NCI-H69 (cell line): Measurements from ENCODE around the gene HTRA3.
"Not testable (repeated sequence)": the region's sequence is repeated elsewhere in the genome, so short reads cannot be mapped to it uniquely, and the experiment has no call there.

Source experiments
- DNase-seq: peaks from one replicate; lab custom pipeline; 2025; lab: John Stamatoyannopoulos, UW

Gene HTRA3

GRCh38 chr4:8328456-8328855 lies 58.9 kb downstream of the HTRA3 start:
- no peak for DNase-seq

GRCh38 chr4:8328866-8329559 lies 59.5 kb downstream of the HTRA3 start:
- DNase-seq, result no peak

- no peak for DNase-seq
Observed at GRCh38 chr4:8329560-8329858, 60.0 kb downstream of the HTRA3 start.

- DNase-seq, result no peak
Observed at GRCh38 chr4:8329859-8330761, 60.6 kb downstream of the HTRA3 start.

- DNase-seq, result no peak
Observed at GRCh38 chr4:8330821-8331574, 61.4 kb downstream of the HTRA3 start.

- DNase-seq, result no peak
Observed at GRCh38 chr4:8331575-8331955, 62.0 kb downstream of the HTRA3 start.

GRCh38 chr4:8332038-8332857 lies 62.7 kb downstream of the HTRA3 start:
- no peak for DNase-seq

- DNase-seq, result no peak
Observed at GRCh38 chr4:8332891-8333331, 63.4 kb downstream of the HTRA3 start.

GRCh38 chr4:8333726-8334460 lies 64.3 kb downstream of the HTRA3 start:
- DNase-seq, result no peak

- no peak for DNase-seq
Observed at GRCh38 chr4:8334786-8335460, 65.4 kb downstream of the HTRA3 start.

GRCh38 chr4:8335848-8336247 lies 66.3 kb downstream of the HTRA3 start:
- DNase-seq, result no peak

GRCh38 chr4:8336412-8337075 lies 67.0 kb downstream of the HTRA3 start:
- no peak for DNase-seq

- no peak for DNase-seq
Observed at GRCh38 chr4:8338351-8338961, 68.9 kb downstream of the HTRA3 start.

GRCh38 chr4:8340781-8341241 lies 71.3 kb downstream of the HTRA3 start:
- DNase-seq, result no peak

GRCh38 chr4:8341281-8341680 lies 71.7 kb downstream of the HTRA3 start:
- not testable (repeated sequence) for DNase-seq

GRCh38 chr4:8341691-8342090 lies 72.1 kb downstream of the HTRA3 start:
- no peak for DNase-seq

- no peak for DNase-seq
Observed at GRCh38 chr4:8342651-8343261, 73.2 kb downstream of the HTRA3 start.

- DNase-seq, result no peak
Observed at GRCh38 chr4:8343262-8343966, 73.9 kb downstream of the HTRA3 start.
